CD4-positive, alpha-beta T cell (primary cell): Measurements from ENCODE around the gene ZG16B. TPM values are rescaled to one million over a fixed set of nuclear protein-coding genes. Genes with fewer than 3 reads are reported as not detected.

ENCODE experiments used
- ATAC-seq: fragments of 200-7000 bp; cut with Tn5 transposase; one replicate; pipeline ENCODE4 v1.10.0; 2022; ENCODE audit warnings: mild to moderate bottlenecking; ENCODE audit not compliant: poor library complexity
- CTCF ChIA-PET: fragments of 350-600 bp; sonication (Branson Sonifier 250); formaldehyde crosslinking; loops from one replicate; lab custom pipeline; 2021; ENCODE audit warnings: antibody characterized with exemption, inconsistent platforms; lab: Charles Lee
- POLR2A ChIA-PET: fragments of 350-600 bp; sonication (Branson Sonifier 250); formaldehyde crosslinking; loops from one replicate; lab custom pipeline; 2021; ENCODE audit warnings: antibody characterized with exemption, inconsistent platforms; lab: Charles Lee
- DNase-seq, 14 experiments: peaks; one replicate each; pipeline ENCODE4 v3.0.0-alpha.2; 2013 to 2020; ENCODE audit warnings: mixed read lengths in 2 of 14
- H3K27ac ChIP-seq, 2 donors: one replicate each; pipeline versions ENCODE4 v1.5.1 to v1.7.0; 2013; ENCODE audit warnings: low read length in 2 of 2, low read depth in 1 of 2, mild to moderate bottlenecking in 1 of 2
- H3K27me3 ChIP-seq, 2 experiments: 1 replicate in 1 of 2; 2 replicates in 1 of 2; pipeline versions ENCODE4 v1.6.1 to v1.7.0; 2013; ENCODE audit warnings: low read length in 2 of 2, control low read depth in 1 of 2, mild to moderate bottlenecking in 1 of 2, moderate library complexity in 1 of 2; ENCODE audit not compliant: insufficient read depth in 2 of 2, control insufficient read depth in 1 of 2
- H3K36me3 ChIP-seq: one replicate; pipeline ENCODE4 v1.6.1; 2013; ENCODE audit warnings: low read length, control low read depth; ENCODE audit not compliant: insufficient read depth
- H3K4me1 ChIP-seq: one replicate; pipeline ENCODE4 v1.6.1; 2013; ENCODE audit warnings: low read length, control low read depth; ENCODE audit not compliant: insufficient read depth
- H3K4me3 ChIP-seq: one replicate; pipeline ENCODE4 v1.5.1; 2013; ENCODE audit warnings: mild to moderate bottlenecking, low read length, moderate library complexity
- H3K9me3 ChIP-seq, 2 experiments: 1 replicate in 1 of 2; 2 replicates in 1 of 2; pipeline versions ENCODE4 v1.6.1 to v1.7.0; 2013; ENCODE audit warnings: low read length in 2 of 2, mild to moderate bottlenecking in 2 of 2, control low read depth in 1 of 2, moderate library complexity in 1 of 2; ENCODE audit not compliant: control insufficient read depth in 1 of 2, insufficient read depth in 1 of 2
- H3K27ac Mint-ChIP-seq: one replicate; pipeline ENCODE4 v1.8.0; 2020; ENCODE audit warnings: mixed read lengths
- H3K27me3 Mint-ChIP-seq: one replicate; pipeline ENCODE4 v1.8.0; 2021; ENCODE audit warnings: mixed read lengths
- H3K36me3 Mint-ChIP-seq: one replicate; pipeline ENCODE4 v1.8.0; 2021; ENCODE audit warnings: low read depth, mixed read lengths
- H3K4me1 Mint-ChIP-seq: one replicate; pipeline ENCODE4 v1.8.0; 2021; ENCODE audit warnings: low read depth, mixed read lengths
- H3K4me3 Mint-ChIP-seq: one replicate; pipeline ENCODE4 v1.8.0; 2020; ENCODE audit warnings: mild to moderate bottlenecking, mixed read lengths
- H3K9me3 Mint-ChIP-seq: one replicate; pipeline ENCODE4 v1.8.0; 2020; ENCODE audit warnings: mixed read lengths
- CTCF ChIP-seq: fragments of 200-600 bp; IDR thresholded peaks from one replicate; pipeline ENCODE4 v1.8.0; 2022; ENCODE audit warnings: antibody characterized with exemption, mild to moderate bottlenecking
- intact Hi-C, 2 experiments: fragments of 100-400 bp; cut with DNase I in 1 of 2; cut with micrococcal nuclease in 1 of 2; formaldehyde crosslinking; loops; one replicate each; pipeline versions ENCODE4 v1.15.1 to v1.9.0; 2023 to 2025; cut with DNase I, micrococcal nuclease
- total RNA-seq, 174 experiments: library from RNA in 2 of 174; stranded (reverse) in 2 of 174; gene quantifications; one replicate each; pipeline ENCODE4 v1.2.3 and lab custom pipeline; 2021 to 2026

The ZG16B gene
- total RNA-seq, 2 experiments from 2014 or later, result not detected

DNA sequence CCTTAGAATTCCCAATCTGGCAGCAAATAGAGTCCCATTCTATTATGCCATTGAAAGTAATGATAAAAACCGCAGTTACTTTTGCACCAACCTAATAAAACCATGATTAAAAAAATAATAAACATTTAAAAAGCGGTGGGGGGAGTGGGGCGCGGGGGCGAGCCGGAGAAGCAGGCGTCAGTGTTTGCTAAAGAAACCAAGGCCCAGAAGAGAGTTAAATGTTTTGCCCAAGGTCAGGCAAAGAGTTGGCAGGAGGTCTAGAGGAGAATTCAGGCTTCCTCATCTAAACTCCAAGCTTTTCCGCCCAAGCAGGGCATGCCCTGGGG is 37.5 kb downstream of the ZG16B start:
- Histone ChIP-seq H3K4me3 (peak overlapping the region; percentile 79), H3K36me3 (no peaks in the 10 kb centered on the region), H3K27me3 (no peaks in the 10 kb centered on the region), H3K27ac (peak overlapping the region; percentile 73 to 77), H3K9me3 (no peaks in the 10 kb centered on the region), H3K4me1 (peaks cover 18% of the 10 kb centered on the region)
- TF ChIP-seq CTCF, result no peak
- Mint-ChIP-seq H3K9me3 (no peaks in the 10 kb centered on the region), H3K36me3 (no peaks in the 10 kb centered on the region), H3K27me3 (no peaks in the 10 kb centered on the region), H3K27ac (peak overlapping the region; percentile 79), H3K4me1 (peaks cover 20% of the 10 kb centered on the region), H3K4me3 (peak overlapping the region; percentile 84)
- ATAC-seq (no peak), DNase-seq (no peak)
- ChIA-PET CTCF (interaction anchor here (0.8 to 3.0 kb wide), 14 partner anchors 14 to 90 kb away, joined by 3 to 27 read pairs (median 10); partner anchors contain the start of genes ELOB, FLYWCH1, FLYWCH2 and PRSS21), POLR2A (interaction anchor here (0.8 to 1.9 kb wide), 7 partner anchors 14 to 280 kb away, joined by 4 to 31 read pairs (median 8); partner anchors contain the start of genes ELOB, FLYWCH2, KCTD5 and SRRM2)
- intact Hi-C loops, result loop anchor here in 1 of 2 experiments (5.0 kb wide), 2 partner anchors 90 to 145 kb away; partner anchors contain the start of genes ELOB and PRSS27

GRCh38 chr16:2867987-2868789 is 38.1 kb downstream of the ZG16B start:
- H3K36me3 Mint-ChIP-seq, result no peaks in the 10 kb centered on the region
- CTCF ChIA-PET, result interaction anchor here (0.6 to 3.0 kb wide), 25 partner anchors 9 to 204 kb away, joined by 3 to 27 read pairs (median 5); partner anchors contain the start of genes ELOB, FLYWCH1, FLYWCH2 and KCTD5
- H3K27ac Mint-ChIP-seq, result peak overlapping the region; percentile 79
- peak; percentile 96 for TF ChIP-seq CTCF
- DNase-seq (peak; percentile 86 to 98 (median 92)), ATAC-seq (peak; percentile 97)
- peak overlapping the region; percentile 79 for H3K4me3 ChIP-seq
- no peaks in the 10 kb centered on the region for H3K27me3 ChIP-seq
- H3K9me3 ChIP-seq, result no peaks in the 10 kb centered on the region
- no peaks in the 10 kb centered on the region for H3K27me3 Mint-ChIP-seq
- peak overlapping the region; percentile 84 for H3K4me3 Mint-ChIP-seq
- intact Hi-C loops, result loop anchor here (1.0 to 5.0 kb wide), 5 partner anchors 15 to 146 kb away; partner anchors contain the start of genes ELOB (in 1 of the 2), FLYWCH2 (in 1 of the 2) and PRSS27 (in 1 of the 2)
- H3K4me1 ChIP-seq, result peaks cover 18% of the 10 kb centered on the region
- H3K36me3 ChIP-seq, result no peaks in the 10 kb centered on the region
- peak overlapping the region; percentile 73 to 77 for H3K27ac ChIP-seq
- H3K9me3 Mint-ChIP-seq, result no peaks in the 10 kb centered on the region
- peaks cover 20% of the 10 kb centered on the region for H3K4me1 Mint-ChIP-seq
- POLR2A ChIA-PET, result interaction anchor here (0.8 to 1.9 kb wide), 10 partner anchors 14 to 281 kb away, joined by 3 to 31 read pairs (median 6); partner anchors contain the start of genes ELOB, FLYWCH2, KCTD5 and SRRM2

- CTCF ChIA-PET, result interaction anchor here (1.5 to 1.6 kb wide), 2 partner anchors 40 to 48 kb away, joined by 5 to 6 read pairs; partner anchors contain the start of gene FLYWCH1
Measured at GRCh38 chr16:2871926-2872325, 41.8 kb downstream of the ZG16B start.

More at GRCh38 chr16:2871926-2872325, 41.8 kb downstream of the ZG16B start:
- no peak for TF ChIP-seq CTCF
- H3K4me1 ChIP-seq, result peaks cover 24% of the 10 kb centered on the region
- no peak overlapping the region for H3K4me3 ChIP-seq
- no peak overlapping the region for H3K27ac Mint-ChIP-seq
- no peaks in the 10 kb centered on the region for H3K27me3 ChIP-seq
- DNase-seq (no peak), ATAC-seq (no peak)
- no peak overlapping the region for H3K27ac ChIP-seq
- no peaks in the 10 kb centered on the region for H3K36me3 Mint-ChIP-seq
- no peaks in the 10 kb centered on the region for H3K9me3 ChIP-seq
- POLR2A ChIA-PET, result interaction anchor here (1.2 to 1.4 kb wide), 2 partner anchors 11 to 40 kb away, joined by 3 to 4 read pairs; partner anchors contain the start of genes FLYWCH1 and FLYWCH2
- no peaks in the 10 kb centered on the region for H3K27me3 Mint-ChIP-seq
- intact Hi-C loops, result loop anchor here in 1 of 2 experiments (5.0 kb wide), 1 partner anchor 535 kb away; no protein-coding TSS in a partner anchor
- H3K36me3 ChIP-seq, result no peaks in the 10 kb centered on the region
- H3K4me3 Mint-ChIP-seq, result no peak overlapping the region
- H3K9me3 Mint-ChIP-seq, result no peaks in the 10 kb centered on the region
- H3K4me1 Mint-ChIP-seq, result peaks cover 13% of the 10 kb centered on the region
